Cerebellar nuclear complex (tissue), 1 donor: Measurements from ENCODE around the gene B3GNT7.
"Not testable (repeated sequence)": the region's sequence is repeated elsewhere in the genome, so short reads cannot be mapped to it uniquely, and the experiment has no call there.

Experiments used
- DNase-seq, 2 experiments: peaks; one replicate each; lab custom pipeline; 2025; lab: John Stamatoyannopoulos, UW

Gene B3GNT7, protein sequence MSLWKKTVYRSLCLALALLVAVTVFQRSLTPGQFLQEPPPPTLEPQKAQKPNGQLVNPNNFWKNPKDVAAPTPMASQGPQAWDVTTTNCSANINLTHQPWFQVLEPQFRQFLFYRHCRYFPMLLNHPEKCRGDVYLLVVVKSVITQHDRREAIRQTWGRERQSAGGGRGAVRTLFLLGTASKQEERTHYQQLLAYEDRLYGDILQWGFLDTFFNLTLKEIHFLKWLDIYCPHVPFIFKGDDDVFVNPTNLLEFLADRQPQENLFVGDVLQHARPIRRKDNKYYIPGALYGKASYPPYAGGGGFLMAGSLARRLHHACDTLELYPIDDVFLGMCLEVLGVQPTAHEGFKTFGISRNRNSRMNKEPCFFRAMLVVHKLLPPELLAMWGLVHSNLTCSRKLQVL

DNA sequence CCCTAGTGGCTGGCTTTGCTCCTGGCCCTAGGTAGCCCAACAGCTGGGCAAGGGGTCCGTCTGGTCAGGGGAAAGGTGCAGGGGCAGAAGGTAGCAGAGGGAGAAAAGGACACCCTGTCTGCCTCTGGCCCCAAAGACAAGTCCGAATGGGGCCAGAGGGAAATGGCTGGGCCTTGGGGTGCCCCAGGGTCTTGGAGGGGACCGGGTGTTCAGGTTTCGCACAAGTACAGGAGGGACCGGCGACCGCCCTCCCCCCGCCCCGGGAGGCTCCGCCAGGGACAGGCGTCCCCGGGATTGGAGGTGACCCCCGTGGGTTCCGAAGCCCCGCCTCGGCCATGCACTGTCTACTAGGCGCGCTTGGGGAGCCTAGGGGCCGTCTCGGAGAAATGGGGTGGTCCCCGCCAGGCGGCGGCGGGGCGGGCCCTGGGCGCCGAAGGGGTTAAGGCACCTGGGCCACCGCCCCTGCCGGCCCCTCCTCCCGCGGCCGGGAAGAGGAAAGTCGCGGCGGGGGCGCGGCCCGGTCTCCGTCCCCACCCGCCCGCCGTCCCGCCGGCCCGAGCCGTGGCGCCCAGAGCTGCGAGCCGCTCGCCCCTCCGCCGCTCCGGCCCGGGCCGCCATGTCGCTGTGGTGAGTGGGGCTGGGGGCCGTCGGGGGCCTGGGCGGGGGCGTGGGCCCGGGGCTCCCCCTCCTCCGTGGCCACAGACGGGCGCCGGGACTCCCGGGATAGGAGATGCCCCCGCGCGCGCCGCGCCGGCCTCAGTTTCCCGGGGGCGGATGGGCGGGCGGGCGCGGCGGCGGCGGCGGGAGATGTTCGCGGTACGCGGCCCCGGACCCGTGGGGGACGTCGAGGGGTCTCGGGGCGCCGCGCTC, at the start of gene B3GNT7:
Gene B3GNT7, plus strand, starts transcription at position 523 of the 870 bp plus-strand sequence. Its CDS starts 94 bp downstream, at position 617.
- DNase-seq = no peak

DNA sequence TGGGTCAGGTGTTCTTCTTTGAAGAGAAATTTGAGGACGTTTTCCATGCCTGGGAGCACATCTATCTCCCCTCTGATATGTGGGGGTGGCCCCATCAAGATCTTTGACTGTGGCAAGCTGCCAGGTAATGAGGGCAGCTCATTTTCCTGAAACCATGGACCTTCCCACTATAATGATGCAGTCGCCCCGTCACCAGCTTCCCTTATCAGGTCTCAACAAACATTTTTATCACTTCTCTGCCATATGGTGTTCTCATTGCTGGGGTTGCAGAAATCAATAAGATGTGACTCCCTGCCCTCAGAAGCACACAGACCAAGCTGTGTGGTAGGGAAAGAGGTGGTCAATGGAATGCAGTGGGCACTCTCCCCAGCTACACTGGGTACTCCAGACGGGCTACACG, 48.4 kb upstream of the B3GNT7 start:
- DNase-seq = no peak

DNA sequence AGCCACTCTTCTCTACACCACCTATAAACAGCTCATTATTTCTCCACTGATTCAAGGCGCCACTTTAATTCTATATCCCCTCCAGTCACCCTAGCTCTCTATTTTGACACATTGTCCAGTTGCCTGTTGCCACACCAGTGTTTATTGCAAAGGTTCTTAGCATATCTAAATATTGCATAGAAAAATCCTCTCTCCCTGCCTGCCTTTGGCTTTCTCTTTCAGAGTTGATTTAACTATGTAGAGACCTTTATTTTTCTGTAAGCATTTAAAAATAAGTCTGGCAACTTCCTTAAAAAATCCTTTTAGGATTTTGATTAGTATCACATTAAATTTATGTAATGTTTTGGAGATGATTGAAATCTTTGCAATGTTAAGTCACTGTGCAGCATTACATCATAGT, 47.9 kb upstream of the B3GNT7 start:
- DNase-seq = no peak

DNA sequence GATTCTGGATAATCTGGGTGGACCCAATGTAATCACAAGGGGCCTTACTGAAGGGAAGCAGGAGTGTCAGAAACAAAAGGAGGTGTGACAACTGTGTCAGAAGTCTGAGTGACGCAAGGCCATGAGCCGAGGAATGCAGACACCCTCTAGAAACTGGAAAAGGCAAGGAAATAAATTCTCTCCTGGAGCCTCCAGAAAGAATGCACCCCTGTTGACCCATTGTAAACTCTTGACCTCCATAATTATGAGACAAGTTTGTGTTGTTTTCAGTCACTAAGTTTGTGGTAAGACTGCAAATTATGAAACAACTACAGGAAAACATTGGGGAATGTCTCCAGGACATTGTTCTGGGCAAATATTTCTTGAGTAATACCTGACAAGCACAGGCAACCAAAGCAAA, 47.3 kb upstream of the B3GNT7 start:
- no peak for DNase-seq

DNA sequence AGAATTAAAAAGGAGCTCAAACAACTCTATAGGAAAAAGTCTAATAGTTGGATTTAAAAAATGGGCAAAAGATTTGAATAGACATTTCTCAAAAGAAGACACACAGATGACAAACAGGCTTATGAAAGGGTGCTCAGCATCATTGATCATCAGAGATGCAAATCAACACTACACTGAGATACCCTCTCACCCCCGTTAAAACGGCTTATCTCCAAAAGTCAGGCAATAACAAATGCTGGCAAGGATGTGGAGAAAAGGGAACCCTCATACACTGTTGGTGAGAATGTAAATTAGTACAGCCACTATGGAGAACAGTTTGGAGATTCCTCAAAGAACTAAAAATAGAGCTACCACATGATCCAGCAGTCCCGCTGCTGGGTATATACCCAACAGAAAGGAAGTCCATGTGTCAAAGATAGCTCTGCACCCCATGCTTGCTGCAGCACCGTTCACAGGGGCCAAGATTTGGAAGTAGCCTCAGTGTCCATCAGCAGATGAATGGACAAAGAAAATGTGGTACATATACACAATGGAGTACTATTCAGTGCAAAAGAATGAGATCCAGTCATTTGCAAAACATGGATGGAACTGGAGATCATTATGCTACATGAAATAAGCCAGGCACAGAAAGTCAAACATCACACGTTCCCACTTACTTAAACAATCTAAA, 46.7 kb upstream of the B3GNT7 start:
- DNase-seq = no peak

DNA sequence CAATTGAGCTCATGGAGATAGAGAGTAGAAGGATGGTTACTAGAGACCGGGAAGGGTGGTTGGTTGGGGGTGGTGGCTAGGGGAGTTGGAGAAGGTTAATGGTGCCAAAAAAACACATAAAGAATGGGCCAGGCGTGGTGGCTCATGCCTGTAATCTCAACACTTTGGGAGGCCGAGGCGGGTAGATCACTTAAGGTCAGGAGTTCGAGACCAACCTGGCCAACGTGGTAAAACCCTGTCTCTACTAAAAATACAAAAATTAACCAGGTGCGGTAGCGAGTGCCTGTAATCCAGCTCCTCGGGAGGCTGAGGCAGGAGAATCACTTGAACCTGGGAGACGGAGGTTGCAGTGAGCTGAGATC, 46.2 kb upstream of the B3GNT7 start:
- not testable (repeated sequence) for DNase-seq

DNA sequence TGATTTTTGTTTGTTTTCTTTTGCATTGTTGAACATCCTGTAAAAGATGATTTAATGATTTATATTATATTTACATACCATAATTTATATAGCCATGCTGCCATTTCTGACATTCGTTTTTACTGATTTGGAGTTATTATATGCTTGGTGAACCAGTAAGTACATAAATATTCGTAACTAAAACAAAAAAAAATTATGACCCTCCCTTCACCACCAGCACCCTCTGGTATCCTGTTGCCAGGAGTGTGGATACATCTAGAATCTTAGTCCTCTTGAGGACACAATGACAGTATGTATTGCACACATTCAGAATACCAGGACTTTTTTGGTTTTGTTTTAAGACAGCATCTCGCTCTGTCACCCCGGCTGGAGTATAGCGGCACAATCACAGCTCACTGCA, 43.9 kb upstream of the B3GNT7 start:
- no peak for DNase-seq

DNA sequence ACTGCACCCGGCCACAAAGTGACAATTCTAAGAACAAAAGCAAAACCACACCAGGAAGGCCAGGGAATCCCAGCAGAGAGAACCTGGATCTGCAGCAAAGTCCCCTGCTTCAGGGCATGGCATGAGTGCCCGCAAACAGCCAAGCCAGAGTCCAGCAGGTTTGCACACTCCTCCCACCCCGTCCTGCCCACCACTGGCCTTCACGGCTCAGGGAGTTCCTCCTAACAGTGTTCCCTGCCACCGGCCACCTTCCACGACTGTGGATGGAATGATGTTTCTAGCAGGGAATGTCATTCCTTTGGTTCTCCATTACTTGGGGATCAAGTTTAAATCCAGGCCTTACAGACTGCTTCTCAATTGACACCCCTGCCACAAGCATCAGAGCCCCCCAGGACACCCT, 42.0 kb upstream of the B3GNT7 start:
- DNase-seq = no peak

DNA sequence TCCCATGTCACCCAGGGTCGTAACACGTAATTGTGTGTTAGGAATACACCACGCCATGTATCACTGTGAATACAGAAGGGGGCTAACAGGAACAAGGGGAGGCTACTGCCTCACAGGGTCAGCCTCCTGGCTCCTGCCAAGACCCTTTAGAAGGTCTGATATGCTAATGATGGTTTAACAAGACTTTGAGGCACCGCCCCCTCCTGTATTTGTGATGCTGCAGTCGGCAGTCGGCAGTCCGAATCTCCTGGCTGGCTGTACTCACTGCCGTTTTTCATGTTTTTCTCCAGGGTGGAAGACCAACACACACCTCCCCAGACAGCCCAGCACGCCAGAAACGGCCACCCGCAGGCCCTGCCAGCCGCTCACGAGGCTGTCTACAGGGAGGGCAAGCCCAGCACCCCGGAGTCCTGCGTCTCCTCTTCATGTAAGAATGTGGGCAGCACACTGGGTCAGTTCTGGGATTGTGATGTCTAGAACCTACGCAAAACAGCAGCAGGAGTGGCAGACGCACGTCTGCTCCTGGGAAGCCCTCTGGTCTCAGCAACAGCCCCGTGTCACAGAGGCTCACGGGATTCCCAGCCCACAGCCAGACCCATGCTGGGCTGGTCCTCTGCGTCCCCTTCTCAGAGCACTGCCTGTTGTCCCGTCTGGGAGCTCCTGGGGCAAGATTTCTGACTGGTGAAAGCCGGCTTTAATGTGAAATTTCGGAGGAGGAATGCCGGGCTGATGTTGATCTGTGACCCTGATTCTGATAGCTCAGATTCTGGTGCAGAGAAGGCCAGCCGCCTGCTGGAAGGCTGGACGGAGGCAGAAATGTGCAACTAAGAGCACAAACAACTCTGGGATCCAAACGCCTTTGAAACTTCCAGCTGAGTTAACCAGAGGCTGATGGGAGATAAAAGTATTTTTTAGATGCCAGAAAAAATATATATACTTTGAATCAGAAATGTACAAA, 39.7 kb upstream of the B3GNT7 start:
- DNase-seq = no peak

DNA sequence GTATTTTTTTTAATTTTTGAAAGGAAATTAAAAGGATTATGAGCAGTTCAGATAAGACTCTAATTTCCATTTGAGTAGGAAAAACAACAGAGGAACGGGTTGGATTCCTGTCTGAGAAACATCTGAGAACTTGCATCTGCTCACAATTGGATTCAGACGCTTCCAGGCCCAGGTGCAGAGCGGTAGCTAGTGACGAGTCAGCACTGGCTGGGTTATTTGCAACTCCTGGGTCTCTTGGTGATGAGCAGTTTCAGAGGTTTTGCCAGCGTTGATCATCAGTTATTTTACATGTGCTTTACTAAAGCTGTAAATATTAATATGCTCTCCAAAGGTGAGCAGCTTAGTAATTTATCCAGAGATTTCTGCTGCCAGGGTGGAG, 39.1 kb upstream of the B3GNT7 start:
- DNase-seq = no peak

DNA sequence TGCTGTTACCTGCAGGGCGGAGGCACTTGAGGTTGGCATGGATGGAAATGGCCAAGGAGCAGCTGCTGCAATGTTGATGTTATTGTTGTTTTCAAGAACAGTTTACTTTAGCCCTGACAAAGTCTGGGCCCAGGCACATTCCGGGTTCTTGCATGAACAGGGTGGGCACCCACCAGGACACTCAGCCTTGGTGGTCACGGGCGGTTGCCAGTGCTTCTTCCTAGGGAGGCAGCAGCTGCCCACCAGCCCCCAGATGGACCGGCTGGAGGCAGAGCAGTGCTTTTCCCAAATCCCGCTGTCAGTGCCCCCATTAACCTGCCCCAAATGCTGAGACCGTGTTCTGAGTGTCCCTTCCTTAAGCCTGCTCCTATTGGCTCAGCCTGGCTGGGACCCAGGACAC, 38.5 kb upstream of the B3GNT7 start:
- DNase-seq = no peak

DNA sequence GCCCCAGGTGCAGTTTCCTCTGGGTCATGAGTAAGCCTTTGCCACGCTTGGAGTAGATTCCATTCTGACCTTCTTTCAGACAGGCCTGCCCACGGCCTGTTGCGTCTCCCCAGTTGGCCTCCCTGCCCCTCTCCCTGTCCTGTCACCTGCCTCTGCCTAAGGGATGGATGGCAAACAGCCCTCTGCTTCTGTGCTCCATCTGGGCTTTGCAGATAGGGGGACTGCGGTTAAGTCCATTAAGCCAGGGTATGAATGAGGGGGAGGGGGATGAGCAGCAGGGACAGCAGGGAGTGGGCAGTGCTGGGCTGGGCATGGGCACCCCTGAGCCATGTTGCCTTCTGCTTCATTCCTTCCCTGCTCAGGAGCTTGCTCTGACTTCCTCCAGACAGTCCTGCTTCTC, 37.6 kb upstream of the B3GNT7 start:
- no peak for DNase-seq

DNA sequence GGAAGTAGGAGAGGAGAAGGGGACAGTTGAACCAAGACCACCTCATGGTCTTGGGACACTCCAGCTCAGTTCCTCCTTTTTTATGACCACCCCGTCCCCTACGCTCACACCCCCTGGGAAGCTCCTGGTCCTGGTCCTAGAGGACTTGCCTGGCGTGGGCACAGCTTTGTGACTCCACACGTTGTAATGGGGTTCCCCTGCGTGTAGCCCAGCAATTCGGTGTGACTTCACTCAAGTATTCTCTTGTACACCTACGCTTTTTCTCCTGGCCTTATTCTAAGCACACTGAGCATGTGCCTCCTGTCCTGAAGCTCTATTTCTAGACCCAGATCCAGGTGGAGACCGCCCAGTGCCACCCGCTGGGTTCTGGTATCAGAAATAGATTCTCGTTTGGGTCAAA, 36.1 kb upstream of the B3GNT7 start:
- DNase-seq = no peak

DNA sequence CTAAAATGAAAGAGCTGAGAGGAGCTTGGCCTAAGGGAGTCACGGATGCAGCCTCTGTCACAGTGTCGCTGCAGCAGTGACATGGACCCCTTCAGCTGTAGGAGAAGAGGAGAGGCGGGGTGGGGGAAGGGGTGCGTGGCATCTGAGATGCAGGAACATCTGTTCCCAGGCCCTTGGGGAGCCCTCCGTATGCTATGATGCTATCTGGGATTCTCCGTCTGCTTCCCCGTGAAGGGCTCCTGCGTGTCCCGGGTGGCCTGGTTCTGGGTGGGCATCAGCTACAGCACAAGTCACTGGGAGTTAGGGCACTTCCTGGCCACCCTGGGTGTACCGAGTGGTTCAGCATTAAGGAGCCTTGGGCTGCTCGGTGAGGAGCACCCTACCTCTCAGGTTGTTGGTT, 35.6 kb upstream of the B3GNT7 start:
- no peak for DNase-seq

DNA sequence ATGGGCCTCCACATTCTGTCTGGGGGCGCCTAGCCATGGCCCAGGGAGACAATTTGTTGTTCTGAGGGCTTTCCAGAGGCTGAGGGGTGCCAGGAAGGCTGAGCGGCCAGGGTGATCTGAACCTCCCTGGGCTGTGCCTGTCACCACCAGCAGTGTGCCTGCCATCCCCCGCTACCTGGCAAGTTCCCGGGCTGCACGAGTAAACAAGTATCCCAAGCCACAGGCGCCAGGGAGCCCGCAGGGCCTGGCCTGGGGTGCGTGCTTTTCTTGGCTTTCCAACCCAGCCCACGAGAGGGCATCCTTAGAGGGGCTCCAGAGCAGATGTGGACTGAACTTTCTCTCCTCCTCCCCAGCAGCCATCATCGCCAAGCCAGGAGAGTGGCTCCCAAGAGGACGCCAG, 35.1 kb upstream of the B3GNT7 start:
- no peak for DNase-seq

DNA sequence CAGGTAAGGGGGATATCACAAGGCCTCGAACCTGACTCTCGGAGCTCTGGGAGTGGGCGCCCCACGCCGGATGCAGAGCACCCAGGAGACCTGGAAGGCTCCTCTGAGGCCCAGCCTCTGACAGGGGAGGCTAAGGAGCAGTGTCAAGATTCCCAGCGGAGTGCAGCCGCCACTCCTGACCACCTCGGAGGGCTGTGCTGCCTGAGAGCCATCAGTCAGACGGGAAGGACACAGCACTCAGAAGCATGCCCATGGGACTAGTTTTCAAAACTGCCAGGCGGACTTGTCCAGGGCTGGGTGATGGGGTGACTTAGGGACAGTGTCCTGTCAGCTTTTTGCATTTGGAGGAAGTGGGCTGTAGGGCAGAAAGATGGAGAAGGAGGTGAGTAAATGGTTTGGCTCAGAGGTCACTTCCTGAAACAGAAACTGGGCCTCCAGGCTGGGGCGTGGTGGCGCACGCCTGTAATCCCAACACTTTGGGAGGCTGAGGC, 34.6 kb upstream of the B3GNT7 start:
- no peak for DNase-seq

DNA sequence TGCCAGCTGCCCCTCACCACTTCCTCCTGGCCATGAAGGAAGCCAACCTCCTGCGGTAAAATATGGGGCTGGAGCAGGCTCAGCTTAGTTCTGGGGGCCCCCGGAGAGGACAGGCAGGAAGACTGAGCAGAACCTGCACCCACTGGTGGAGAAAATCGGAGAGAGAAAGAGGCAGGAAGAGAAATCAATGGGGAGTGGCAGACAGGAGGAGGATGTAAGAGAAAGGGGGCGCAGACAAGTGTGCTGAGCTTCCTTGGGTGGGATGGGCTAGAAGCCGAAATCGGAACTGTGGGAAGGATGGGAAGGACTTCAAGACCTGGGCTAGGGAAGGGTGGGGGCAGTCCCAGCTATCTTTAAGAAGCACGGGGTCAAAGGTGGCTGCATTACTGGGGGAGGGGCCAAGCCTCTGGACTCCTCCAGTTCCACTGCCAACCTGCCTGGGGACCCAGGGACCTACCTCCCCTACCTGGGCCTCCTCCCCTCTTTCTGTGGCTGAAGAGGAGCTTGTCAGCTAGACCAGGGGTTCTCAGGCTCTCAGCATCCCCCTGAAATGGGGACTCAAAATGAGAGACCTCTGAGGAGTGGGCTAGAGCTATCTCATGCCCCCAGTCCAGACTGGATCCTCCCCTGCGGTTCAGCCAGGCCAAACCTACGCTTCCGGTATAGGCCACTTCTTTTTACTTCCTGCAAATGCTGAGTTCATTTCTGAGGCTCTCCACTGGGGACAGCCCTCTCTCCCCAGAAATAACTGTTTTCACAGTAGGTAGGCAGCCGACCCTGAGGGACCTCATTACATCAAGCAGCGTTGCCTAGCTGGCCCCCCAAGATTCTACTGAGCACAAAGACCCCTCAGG, 33.6 kb upstream of the B3GNT7 start:
- DNase-seq = no peak

DNA sequence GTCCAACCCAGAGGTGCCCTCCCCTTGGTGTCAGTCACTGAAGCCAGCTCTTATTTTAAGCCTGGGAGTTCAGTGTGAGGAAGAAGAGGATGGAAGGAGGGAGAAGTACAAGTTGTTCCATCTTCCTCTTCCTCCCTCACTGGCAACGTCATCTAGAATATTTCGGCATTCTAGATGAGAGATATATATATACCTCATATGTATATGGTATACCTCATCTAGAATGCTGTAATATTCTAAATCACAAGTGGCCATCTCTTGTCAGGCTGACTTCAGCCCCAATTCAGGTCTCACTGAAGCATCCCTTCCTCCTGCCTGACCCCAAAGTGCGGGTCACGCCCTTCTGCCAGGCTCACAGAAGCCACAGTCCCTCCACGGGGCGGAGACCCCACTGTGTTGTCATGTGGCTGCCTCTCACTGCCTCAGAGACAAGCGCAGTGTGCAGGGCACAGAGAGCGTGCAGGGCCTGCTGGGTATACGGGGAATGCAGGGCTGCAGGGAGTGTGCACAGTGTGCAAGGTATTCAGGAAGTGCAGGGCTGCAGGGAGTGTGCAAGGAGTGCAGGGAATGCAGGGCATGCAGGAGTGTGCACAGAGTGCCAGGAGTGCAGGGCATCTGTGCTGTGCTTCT, 32.8 kb upstream of the B3GNT7 start:
- DNase-seq = no peak

DNA sequence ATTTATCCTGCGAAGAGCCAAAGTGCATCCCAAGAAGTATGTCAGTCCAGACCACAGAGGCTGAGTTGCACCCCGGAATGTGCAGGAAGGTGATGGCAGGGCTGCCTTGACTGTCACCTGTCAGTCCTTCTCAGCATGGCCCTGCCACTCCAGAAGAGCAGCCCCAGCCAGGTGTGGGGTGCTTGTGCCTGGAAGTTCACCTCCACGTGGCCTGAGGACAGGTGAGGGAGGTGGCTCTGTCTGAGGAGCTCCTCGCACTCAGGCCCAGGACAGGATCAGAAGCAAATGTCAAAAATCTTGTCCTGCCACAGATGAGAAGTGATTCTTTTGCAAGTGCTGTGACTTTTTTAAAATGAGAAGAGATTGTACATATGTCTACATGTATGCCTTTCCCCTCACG, 31.4 kb upstream of the B3GNT7 start:
- DNase-seq = no peak
